Measurements from ENCODE around the gene EAF2.
"Not testable (repeated sequence)": the region's sequence is repeated elsewhere in the genome, so short reads cannot be mapped to it uniquely, and the experiment has no call there.

EAF2 gene

GRCh38 chr3:121834671-121835464 is at the start of gene EAF2, which contains the start of gene IQCB1:
EAF2 (plus strand) TSS chr3:121835209; CDS start chr3:121835286, 77 bp downstream.
IQCB1 (minus strand) TSS chr3:121835060; CDS start chr3:121828960, 6,100 bp downstream.
- DNase-seq = peak; percentile 56 to 95 (median 90)

GRCh38 chr3:121786485-121786884 is 48.5 kb upstream of the EAF2 start:
- no peak for DNase-seq

- DNase-seq = no peak
These were observed 41.9 kb upstream of the EAF2 start for GRCh38 chr3:121793078-121793477.

- no peak for DNase-seq
These were observed 40.6 kb upstream of the EAF2 start for GRCh38 chr3:121794264-121794983.

GRCh38 chr3:121796970-121797369 is 38.0 kb upstream of the EAF2 start:
- DNase-seq = no peak

GRCh38 chr3:121800906-121801305 is 34.1 kb upstream of the EAF2 start:
- DNase-seq = no peak

- no peak for DNase-seq
These were observed 31.2 kb upstream of the EAF2 start for GRCh38 chr3:121803771-121804320.

- DNase-seq = no peak
These were observed 25.8 kb upstream of the EAF2 start for GRCh38 chr3:121809249-121809648.

GRCh38 chr3:121817753-121818152 is 17.3 kb upstream of the EAF2 start:
- DNase-seq = no peak

GRCh38 chr3:121818578-121818977 is 16.4 kb upstream of the EAF2 start:
- no peak for DNase-seq

- DNase-seq = no peak
These were observed 15.8 kb upstream of the EAF2 start for GRCh38 chr3:121819236-121819635.

- no peak for DNase-seq
These were observed 13.4 kb upstream of the EAF2 start for GRCh38 chr3:121821421-121822199.

- DNase-seq = no peak
These were observed 12.0 kb upstream of the EAF2 start for GRCh38 chr3:121822973-121823372.

- peak in 4 of 14 donors; percentile 22 to 30 (median 24) for DNase-seq
These were observed 795 bp upstream of the EAF2 start for GRCh38 chr3:121834157-121834670.

- DNase-seq = peak in 3 of 14 donors; percentile 36 to 52 (median 40)
These were observed 424 bp downstream of the EAF2 start for GRCh38 chr3:121835465-121835801.

GRCh38 chr3:121836064-121836463 is 1.1 kb downstream of the EAF2 start:
- DNase-seq = no peak

- no peak for DNase-seq
These were observed 1.5 kb downstream of the EAF2 start for GRCh38 chr3:121836481-121836880.

- no peak for DNase-seq
These were observed 5.0 kb downstream of the EAF2 start for GRCh38 chr3:121839962-121840361.

- DNase-seq = no peak
These were observed 9.9 kb downstream of the EAF2 start for GRCh38 chr3:121844892-121845291.

- DNase-seq = no peak
These were observed 17.2 kb downstream of the EAF2 start for GRCh38 chr3:121852256-121852655.

- DNase-seq = no peak
These were observed 20.5 kb downstream of the EAF2 start for GRCh38 chr3:121855555-121855954.

- DNase-seq = not testable (repeated sequence)
These were observed 22.8 kb downstream of the EAF2 start for GRCh38 chr3:121857778-121858177.
